ENCODE data around the gene AKR7A3.

- TF ChIP-seq POLR2AphosphoS5 (IDR thresholded peaks at IDR 0.05; ENCODE audit: low read depth, low read length): no peak
- TF ChIP-seq POLR2A (IDR thresholded peaks at IDR 0.05; ENCODE audit: low read depth, low read length): no peak
Measured at GRCh38 chr1:19255288-19255687, 33.3 kb downstream of the AKR7A3 start.
